HepG2 (cell line): Measurements from ENCODE around the gene KCNQ1OT1. TPM values are rescaled to one million over a fixed set of nuclear protein-coding genes. Genes with fewer than 3 reads are reported as not detected.

Experiments used
- ARNT2 ChIP-seq: sonication (generic); formaldehyde crosslinking; IDR thresholded peaks from 2 replicates; pipeline ENCODE4 v1.8.0; 2022; ENCODE audit warnings: mild to moderate bottlenecking, low read depth, missing genetic modification reagents, moderate library complexity
- ASH2L ChIP-seq: fragments of 300-600, 200-600 bp; sonication (generic); IDR thresholded peaks from 2 replicates; pipeline ENCODE4 v1.7.0; 2017; ENCODE audit warnings: low read depth, mild to moderate bottlenecking, moderate library complexity, mixed read lengths, low read length; ENCODE audit not compliant: insufficient read length
- IKZF4 ChIP-seq: sonication (generic); formaldehyde crosslinking; IDR thresholded peaks from 2 replicates; pipeline ENCODE4 v1.5.1; 2020; ENCODE audit warnings: borderline replicate concordance, mild to moderate bottlenecking, low read depth, missing genetic modification reagents; ENCODE audit errors: not compliant biosample characterization
- KAT2B ChIP-seq: fragments of 150-350 bp; IDR thresholded peaks from 2 replicates; pipeline ENCODE4 v1.6.1; 2014; ENCODE audit warnings: low read depth, low read length, borderline replicate concordance
- LCORL ChIP-seq, 2 experiments: fragments of 450-650 bp in 1 of 2; sonication (generic) in 1 of 2; formaldehyde crosslinking in 1 of 2; IDR thresholded peaks; 2 replicates each; pipeline versions ENCODE4 v1.5.0 to v1.6.1; 2017 to 2020; ENCODE audit warnings: antibody characterized with exemption in 1 of 2, missing genetic modification reagents in 1 of 2
- MAFF ChIP-seq: IDR thresholded peaks from 2 replicates; pipeline ENCODE4 v1.6.1; 2011; ENCODE audit warnings: low read depth, low read length, improper control_type of control experiment
- MED8 ChIP-seq: sonication (generic); formaldehyde crosslinking; IDR thresholded peaks from 2 replicates; pipeline ENCODE4 v1.8.1; 2023; ENCODE audit warnings: mild to moderate bottlenecking, missing genetic modification reagents; ENCODE audit not compliant: insufficient replicate concordance
- MIER2 ChIP-seq: IDR thresholded peaks from 2 replicates; pipeline ENCODE4 v1.6.1; 2016; ENCODE audit warnings: missing biosample characterization, missing genetic modification reagents
- POGZ ChIP-seq: sonication (generic); formaldehyde crosslinking; IDR thresholded peaks from 2 replicates; pipeline ENCODE4 v1.4.0; 2020; ENCODE audit warnings: mild to moderate bottlenecking, missing genetic modification reagents
- POLR2A ChIP-seq, 2 experiments: IDR thresholded peaks; 2 replicates each; pipeline ENCODE4 v1.6.1; 2011; ENCODE audit warnings: low read depth in 2 of 2, low read length in 2 of 2, mild to moderate bottlenecking in 1 of 2, moderate library complexity in 1 of 2; ENCODE audit not compliant: insufficient read depth in 1 of 2
- POLR2AphosphoS5 ChIP-seq: IDR thresholded peaks from 2 replicates; pipeline ENCODE4 v1.6.1; 2012; ENCODE audit warnings: low read depth, low read length
- RARA ChIP-seq: IDR thresholded peaks from 2 replicates; pipeline ENCODE4 v1.6.1; 2016; ENCODE audit warnings: missing genetic modification reagents, missing compliant biosample characterization
- RBAK ChIP-seq: sonication (generic); formaldehyde crosslinking; IDR thresholded peaks from 2 replicates; pipeline ENCODE4 v1.5.1; 2020; ENCODE audit warnings: mild to moderate bottlenecking, missing genetic modification reagents
- ZFP41 ChIP-seq: sonication (generic); formaldehyde crosslinking; IDR thresholded peaks from 2 replicates; pipeline ENCODE4 v1.4.0; 2020; ENCODE audit warnings: mild to moderate bottlenecking, missing genetic modification reagents, borderline replicate concordance
- ZNF350 ChIP-seq: sonication (generic); formaldehyde crosslinking; IDR thresholded peaks from 2 replicates; pipeline ENCODE4 v1.4.0; 2020; ENCODE audit warnings: mild to moderate bottlenecking, low read depth, missing genetic modification reagents, borderline replicate concordance
- polyA plus RNA-seq, 8 experiments: library from polyadenylated mRNA; depleted of rRNA in 3 of 8; stranded (reverse) in 7 of 8; unstranded in 1 of 8; fragments of >200 nt; fragmentation: Illumina TruSeq in 4 of 8; extraction: Trizol in 4 of 8; gene quantifications; 2 replicates each; pipeline versions ENCODE4 v1.2.1 to v1.2.3, GENCODE V29; 2011 to 2016; ENCODE audit warnings: low read depth in 4 of 8, missing spikeins in 1 of 8, mixed read lengths in 1 of 8; ENCODE audit not compliant: insufficient read depth in 1 of 8
- total RNA-seq, 5 experiments: library from RNA; depleted of rRNA; stranded (reverse); fragments of >200 nt; fragmentation: Illumina TruSeq; extraction: Trizol; gene quantifications; 2 replicates each; pipeline ENCODE4 v1.2.3, GENCODE V29; 2016; ENCODE audit warnings: low read depth in 1 of 5
- TF ChIP-seq, protein P1 (sequence below): sonication (generic); formaldehyde crosslinking; IDR thresholded peaks from 2 replicates; pipeline ENCODE4 v1.8.1; 2023; ENCODE audit warnings: mild to moderate bottlenecking, inconsistent platforms, moderate library complexity, missing genetic modification reagents, borderline replicate concordance
- TF ChIP-seq, protein P2 (sequence below): sonication (generic); formaldehyde crosslinking; IDR thresholded peaks from 2 replicates; pipeline ENCODE4 v1.4.0; 2020; ENCODE audit warnings: missing genetic modification reagents, low read depth, mild to moderate bottlenecking, borderline replicate concordance
- TF ChIP-seq, protein P3 (sequence below): sonication (generic); formaldehyde crosslinking; IDR thresholded peaks from 2 replicates; pipeline ENCODE4 v1.5.0; 2020; ENCODE audit warnings: mild to moderate bottlenecking, missing genetic modification reagents, borderline replicate concordance
- TF ChIP-seq, protein P4 (sequence below): IDR thresholded peaks from 2 replicates; pipeline ENCODE4 v1.4.0; 2020; ENCODE audit warnings: mild to moderate bottlenecking, missing genetic modification reagents

Gene KCNQ1OT1
- total and polyA plus RNA-seq, 2 of the 13 experiments (the other 11 are each of a cell fraction or from before 2014, with no cell fraction given) = 1.3 to 18.9 TPM

DNA sequence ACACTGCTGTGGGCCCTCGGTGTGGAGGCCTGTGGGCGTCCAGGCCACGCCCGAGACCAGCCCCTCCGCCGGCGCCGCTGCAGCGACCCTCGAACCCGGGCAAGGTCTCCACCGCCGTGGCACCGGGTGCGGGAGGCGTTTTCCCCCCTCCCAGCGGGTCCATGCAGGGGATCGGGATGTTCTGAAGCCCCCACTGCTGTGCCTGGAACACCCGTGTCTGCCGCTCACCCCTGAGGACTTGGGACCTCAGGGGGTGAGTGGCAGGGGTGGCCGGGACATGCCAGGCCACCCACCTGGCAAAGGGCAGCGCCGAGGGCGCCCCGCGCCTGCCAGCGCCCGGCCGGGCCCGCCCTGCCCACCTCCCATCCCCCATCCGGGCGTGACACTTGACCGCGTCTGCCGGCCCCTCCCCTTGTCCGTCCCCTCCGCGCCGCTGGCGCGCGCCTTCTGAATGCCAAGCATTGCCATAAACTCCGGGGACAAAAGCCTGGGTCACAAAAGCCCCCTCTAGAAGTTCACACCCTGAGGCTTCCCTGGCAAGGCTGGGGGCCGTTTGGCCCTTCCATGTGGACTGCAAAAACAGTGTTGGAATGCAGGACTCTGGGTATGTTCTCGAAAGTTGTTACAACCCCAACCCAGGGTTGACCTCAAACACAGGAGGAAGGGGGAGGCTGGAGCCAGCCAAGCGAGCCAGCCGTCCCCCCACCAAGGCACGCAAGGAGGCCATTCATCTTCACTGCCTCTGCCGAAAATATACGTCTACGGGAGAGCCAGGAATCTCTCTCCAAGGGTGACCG, 819 bp upstream of the KCNQ1OT1 start (continued):
- TF ChIP-seq, protein P1, sequence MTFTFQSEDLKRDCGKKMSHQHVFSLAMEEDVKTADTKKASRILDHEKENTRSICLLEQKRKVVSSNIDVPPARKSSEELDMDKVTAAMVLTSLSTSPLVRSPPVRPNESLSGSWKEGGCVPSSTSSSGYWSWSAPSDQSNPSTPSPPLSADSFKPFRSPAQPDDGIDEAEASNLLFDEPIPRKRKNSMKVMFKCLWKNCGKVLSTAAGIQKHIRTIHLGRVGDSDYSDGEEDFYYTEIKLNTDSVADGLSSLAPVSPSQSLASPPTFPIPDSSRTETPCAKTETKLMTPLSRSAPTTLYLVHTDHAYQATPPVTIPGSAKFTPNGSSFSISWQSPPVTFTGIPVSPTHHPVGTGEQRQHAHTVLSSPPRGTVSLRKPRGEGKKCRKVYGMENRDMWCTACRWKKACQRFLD (CRISPR knock-in tag) = no peak
- TF ChIP-seq POLR2A (IDR thresholded peaks at IDR 0.05; ENCODE audit: insufficient read depth in 1 of 2, low read depth in 2 of 2, low read length in 2 of 2) = no peak; a peak in 2 of 4 replicates
- TF ChIP-seq ZNF350 (CRISPR knock-in tag) = no peak
- TF ChIP-seq ARNT2 (CRISPR knock-in tag) = no peak
- no peak for TF ChIP-seq POLR2AphosphoS5
- TF ChIP-seq MAFF = no peak
- no peak for TF ChIP-seq MIER2 (CRISPR knock-in tag)
- TF ChIP-seq, protein P2, sequence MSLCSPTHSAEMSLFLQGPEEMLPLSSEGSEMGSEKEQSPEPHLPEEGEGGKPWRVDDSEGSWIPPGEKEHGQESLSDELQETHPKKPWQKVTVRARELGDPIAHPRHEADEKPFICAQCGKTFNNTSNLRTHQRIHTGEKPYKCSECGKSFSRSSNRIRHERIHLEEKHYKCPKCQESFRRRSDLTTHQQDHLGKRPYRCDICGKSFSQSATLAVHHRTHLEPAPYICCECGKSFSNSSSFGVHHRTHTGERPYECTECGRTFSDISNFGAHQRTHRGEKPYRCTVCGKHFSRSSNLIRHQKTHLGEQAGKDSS (CRISPR knock-in tag) = no peak
- peak; percentile 64 for TF ChIP-seq ASH2L
- TF ChIP-seq POGZ (CRISPR knock-in tag) = no peak; the same call in 1 of the 2 replicates
- TF ChIP-seq RBAK (CRISPR knock-in tag) = no peak
- no peak for TF ChIP-seq ZFP41
- no peak for TF ChIP-seq KAT2B
- TF ChIP-seq, protein P3, sequence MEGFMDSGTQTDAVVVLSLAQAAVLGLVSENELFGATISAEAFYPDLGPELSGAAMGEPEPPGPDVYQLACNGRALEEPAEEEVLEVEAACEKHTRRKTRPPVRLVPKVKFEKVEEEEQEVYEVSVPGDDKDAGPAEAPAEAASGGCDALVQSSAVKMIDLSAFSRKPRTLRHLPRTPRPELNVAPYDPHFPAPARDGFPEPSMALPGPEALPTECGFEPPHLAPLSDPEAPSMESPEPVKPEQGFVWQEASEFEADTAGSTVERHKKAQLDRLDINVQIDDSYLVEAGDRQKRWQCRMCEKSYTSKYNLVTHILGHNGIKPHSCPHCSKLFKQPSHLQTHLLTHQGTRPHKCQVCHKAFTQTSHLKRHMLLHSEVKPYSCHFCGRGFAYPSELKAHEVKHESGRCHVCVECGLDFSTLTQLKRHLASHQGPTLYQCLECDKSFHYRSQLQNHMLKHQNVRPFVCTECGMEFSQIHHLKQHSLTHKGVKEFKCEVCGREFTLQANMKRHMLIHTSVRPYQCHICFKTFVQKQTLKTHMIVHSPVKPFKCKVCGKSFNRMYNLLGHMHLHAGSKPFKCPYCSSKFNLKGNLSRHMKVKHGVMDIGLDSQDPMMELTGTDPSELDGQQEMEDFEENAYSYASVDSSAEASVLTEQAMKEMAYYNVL (CRISPR knock-in tag) = 0 out of 2 replicates have a peak, but pooled peaks have one; percentile 11
- TF ChIP-seq IKZF4 (CRISPR knock-in tag) = no peak
- no peak for TF ChIP-seq LCORL (IDR thresholded peaks at IDR 0.05)
- TF ChIP-seq LCORL (CRISPR knock-in tag; IDR thresholded peaks at IDR 0.05) = 0 out of 2 replicates have a peak, but pooled peaks have one; percentile 8
- TF ChIP-seq RARA (CRISPR knock-in tag) = peak; percentile 18; the same call in 1 of the 2 replicates
- TF ChIP-seq MED8 (CRISPR knock-in tag) = peak; percentile 72
- TF ChIP-seq, protein P4, sequence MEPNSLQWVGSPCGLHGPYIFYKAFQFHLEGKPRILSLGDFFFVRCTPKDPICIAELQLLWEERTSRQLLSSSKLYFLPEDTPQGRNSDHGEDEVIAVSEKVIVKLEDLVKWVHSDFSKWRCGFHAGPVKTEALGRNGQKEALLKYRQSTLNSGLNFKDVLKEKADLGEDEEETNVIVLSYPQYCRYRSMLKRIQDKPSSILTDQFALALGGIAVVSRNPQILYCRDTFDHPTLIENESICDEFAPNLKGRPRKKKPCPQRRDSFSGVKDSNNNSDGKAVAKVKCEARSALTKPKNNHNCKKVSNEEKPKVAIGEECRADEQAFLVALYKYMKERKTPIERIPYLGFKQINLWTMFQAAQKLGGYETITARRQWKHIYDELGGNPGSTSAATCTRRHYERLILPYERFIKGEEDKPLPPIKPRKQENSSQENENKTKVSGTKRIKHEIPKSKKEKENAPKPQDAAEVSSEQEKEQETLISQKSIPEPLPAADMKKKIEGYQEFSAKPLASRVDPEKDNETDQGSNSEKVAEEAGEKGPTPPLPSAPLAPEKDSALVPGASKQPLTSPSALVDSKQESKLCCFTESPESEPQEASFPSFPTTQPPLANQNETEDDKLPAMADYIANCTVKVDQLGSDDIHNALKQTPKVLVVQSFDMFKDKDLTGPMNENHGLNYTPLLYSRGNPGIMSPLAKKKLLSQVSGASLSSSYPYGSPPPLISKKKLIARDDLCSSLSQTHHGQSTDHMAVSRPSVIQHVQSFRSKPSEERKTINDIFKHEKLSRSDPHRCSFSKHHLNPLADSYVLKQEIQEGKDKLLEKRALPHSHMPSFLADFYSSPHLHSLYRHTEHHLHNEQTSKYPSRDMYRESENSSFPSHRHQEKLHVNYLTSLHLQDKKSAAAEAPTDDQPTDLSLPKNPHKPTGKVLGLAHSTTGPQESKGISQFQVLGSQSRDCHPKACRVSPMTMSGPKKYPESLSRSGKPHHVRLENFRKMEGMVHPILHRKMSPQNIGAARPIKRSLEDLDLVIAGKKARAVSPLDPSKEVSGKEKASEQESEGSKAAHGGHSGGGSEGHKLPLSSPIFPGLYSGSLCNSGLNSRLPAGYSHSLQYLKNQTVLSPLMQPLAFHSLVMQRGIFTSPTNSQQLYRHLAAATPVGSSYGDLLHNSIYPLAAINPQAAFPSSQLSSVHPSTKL (CRISPR knock-in tag) = peak; percentile 37
